HG03066 (cell line): Measurements from ENCODE around the gene TGFB1.
"Not testable (repeated sequence)": the region's sequence is repeated elsewhere in the genome, so short reads cannot be mapped to it uniquely, and the experiment has no call there.

ENCODE experiments used
- ATAC-seq: cut with Tn5 transposase; IDR thresholded peaks from one replicate; pipeline ENCODE4 v1.9.1; 2021; ENCODE audit warnings: low read depth; ENCODE audit not compliant: unreplicated experiment

The TGFB1 gene

GRCh38 chr19:41353466-41354342 is at the start of gene TGFB1:
Gene TGFB1 (minus strand): TSS chr19:41353922. CDS start chr19:41353044, 878 bp downstream.
- peak; percentile 45 for ATAC-seq

DNA sequence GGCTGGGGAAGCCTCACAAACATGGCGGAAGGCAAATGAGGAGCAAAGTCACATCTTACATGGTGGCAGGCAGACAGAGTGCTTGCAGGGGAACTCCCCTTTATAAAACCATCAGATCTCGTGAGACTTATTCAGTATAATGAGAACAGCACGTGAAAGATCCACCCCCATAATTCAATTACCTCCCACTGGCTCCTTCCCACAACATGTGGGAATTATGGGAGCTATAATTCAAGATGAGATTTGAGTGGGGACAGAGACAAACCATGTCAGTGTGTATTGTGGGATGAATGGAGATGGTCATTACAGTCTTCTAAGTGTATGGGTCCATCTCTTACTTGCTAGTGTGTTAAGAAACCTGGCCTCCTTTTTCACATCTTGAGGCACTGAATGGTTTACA is 48.3 kb upstream of the TGFB1 start:
- no peak for ATAC-seq

GRCh38 chr19:41401483-41401882 is 47.8 kb upstream of the TGFB1 start:
- no peak for ATAC-seq

DNA sequence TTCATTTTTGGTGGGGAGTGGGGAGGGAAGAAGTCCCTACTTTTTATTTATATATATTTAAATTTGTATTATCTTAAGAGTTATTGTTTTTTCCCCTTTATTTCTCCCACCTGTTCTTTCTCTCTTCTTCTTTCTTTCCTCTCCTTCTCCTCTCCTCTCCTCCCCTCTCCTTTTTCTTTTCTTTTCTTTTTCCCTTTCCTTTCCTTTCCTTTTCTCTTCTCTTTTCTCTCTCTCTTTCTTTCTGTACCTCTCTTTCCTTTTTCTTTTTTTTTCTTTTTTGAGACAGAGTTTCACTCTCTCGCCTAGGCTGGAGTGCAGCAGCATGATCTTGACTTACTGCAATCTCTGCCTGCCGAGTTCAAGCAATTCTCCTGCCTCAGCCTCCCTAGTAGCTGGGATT is 45.8 kb upstream of the TGFB1 start:
- ATAC-seq: no peak

DNA sequence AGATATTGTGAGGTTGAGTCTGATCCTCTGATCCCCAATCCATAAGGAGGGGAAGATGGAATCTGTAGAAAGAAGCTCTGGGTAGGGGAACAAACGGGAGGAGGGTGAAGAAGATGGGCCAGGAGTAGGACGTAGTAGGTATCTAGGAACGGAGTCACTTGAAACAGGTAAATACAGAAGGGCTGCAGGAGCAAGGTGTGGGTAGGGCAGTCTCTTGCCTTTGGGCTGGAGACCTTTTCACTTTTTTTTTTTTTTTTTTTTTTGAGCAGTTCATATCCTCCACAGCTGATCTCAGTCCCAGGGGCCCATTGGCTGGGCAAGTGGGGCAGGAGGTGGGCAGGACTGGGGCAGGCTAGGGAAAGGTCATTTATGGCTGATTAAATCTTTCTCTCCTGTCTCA is 45.4 kb upstream of the TGFB1 start:
- ATAC-seq: no peak

- ATAC-seq: no peak
Observed at GRCh38 chr19:41398598-41398997, 44.9 kb upstream of the TGFB1 start.

- ATAC-seq: no peak
Observed at GRCh38 chr19:41398050-41398418, 44.3 kb upstream of the TGFB1 start.

GRCh38 chr19:41397086-41398049 is 43.6 kb upstream of the TGFB1 start, which contains the start of the genes BCKDHA and EXOSC5:
Gene BCKDHA (plus strand): TSS chr19:41397818. CDS start chr19:41397828, 10 bp downstream.
Gene EXOSC5 (minus strand): TSS chr19:41397359. CDS start chr19:41397328, 31 bp downstream.
- ATAC-seq: peak; percentile 87

- ATAC-seq: no peak
Observed at GRCh38 chr19:41395355-41395754, 41.6 kb upstream of the TGFB1 start.

- no peak for ATAC-seq
Observed at GRCh38 chr19:41392775-41393174, 39.1 kb upstream of the TGFB1 start.

DNA sequence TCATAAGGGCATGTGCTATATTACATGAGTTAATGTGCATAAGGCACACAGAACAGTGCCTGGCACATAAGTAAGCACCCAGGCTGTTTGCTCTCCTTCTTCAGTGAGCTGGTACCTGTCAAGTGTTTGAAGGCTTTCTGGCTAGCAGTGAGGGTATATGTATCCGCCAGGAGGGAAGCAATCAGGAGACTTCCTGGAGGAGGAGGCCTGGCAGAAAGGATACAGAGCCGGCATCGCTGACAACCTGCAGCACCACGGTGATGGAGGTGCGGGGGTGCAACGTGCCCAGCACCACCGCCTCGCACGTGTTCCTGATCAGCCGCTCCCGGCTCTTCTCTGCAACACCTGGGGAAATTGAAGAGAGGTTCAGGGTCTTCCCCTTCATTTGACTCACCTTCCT is 37.9 kb upstream of the TGFB1 start:
- ATAC-seq: no peak

- ATAC-seq: no peak
Observed at GRCh38 chr19:41386442-41386841, 32.7 kb upstream of the TGFB1 start.

DNA sequence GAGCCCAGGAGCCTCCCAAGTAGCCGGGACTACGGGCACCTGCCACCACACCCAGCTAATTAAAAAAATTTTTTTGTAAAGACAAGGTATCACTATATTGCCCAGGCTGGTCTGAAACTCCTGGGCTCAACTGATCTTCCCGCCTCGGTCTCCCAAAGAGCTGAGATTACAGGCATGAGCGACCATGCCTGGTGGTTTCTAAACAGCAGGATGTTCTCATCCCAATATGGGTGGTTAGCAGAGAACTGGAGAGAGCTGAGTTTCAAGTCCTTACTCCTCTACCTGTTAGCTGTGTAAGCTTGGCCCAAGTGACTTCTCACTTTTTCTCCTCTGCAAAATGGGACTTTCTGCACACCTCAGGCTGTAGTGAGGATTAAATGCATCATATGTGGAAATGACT is 30.6 kb upstream of the TGFB1 start:
- ATAC-seq: no peak

DNA sequence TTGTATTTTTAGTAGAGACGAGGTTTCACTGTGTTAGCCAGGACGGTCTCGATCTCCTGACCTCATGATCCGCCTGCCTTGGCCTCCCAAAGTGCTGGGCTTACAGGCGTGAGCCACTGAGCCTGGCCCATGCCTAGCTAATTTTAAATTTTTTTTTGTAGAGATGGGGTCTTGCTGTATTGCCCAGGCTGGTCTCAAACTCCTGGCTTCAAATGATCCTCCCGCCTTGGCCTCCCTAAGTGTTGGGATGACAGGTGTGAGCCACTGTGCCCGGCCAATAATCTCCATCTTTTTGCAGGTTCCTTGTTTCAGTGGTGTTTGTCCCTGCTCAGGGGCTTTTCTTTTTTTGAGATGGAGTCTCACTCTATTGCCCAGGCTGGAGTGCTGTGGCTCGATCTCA is 27.8 kb upstream of the TGFB1 start:
- ATAC-seq: not testable (repeated sequence)

DNA sequence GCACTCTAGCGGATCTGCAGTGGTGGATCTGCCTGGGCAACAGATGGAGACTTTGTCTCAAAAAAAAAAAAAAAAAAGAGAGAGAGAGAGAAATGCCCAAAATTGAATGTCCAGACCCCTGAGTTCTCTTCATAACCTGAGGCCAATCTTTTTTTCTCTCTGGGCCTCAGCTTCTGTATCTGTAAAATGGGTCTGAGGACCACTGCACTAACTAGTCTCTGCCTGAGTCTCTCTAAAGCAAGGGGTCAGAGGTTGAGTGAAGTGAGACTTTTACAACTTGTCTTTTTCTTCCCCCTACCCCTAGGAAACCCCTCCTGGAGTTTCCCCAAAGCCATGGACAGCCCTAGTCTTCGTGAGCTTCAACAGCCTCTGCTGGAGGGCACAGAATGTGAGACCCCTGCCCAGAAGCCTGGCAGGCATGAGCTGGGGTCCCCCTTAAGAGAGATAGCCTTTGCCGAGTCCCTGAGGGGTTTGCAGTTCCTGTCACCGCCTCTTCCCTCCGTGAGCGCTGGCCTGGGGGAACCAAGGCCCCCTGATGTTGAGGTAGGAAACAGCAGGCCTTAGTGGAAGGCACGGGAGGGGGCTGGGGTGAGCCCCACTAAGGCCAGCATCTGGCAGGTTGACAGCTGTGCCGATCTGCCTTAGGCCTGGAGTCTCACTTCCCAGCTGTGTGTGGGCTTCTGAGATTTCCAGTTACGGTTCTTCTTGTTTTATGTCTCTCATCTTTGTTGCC is 24.4 kb upstream of the TGFB1 start:
- ATAC-seq: no peak

DNA sequence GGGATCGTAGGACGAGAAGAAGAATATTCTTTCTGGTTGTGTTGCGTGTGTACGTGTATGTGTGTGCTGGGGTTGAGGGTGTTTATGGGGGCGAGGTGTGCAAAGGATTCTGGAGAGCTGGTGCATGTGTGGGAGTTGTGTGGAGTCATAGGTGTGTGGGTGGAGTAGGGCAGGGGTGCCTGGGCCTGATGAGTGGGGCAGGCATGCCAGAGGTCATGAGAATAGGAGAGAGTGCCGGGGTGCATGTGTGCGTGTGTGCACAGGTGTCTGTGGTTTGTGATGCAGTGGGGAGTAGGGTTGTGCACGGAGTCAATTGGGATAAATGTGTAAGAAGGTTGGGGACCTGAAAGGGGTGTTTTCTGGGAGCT is 23.3 kb upstream of the TGFB1 start:
- ATAC-seq: no peak

GRCh38 chr19:41376241-41376997 is 22.7 kb upstream of the TGFB1 start, which contains the start of gene TMEM91:
Gene TMEM91 (plus strand): TSS chr19:41376533. CDS start chr19:41378310, 1,777 bp downstream.
- no peak for ATAC-seq

DNA sequence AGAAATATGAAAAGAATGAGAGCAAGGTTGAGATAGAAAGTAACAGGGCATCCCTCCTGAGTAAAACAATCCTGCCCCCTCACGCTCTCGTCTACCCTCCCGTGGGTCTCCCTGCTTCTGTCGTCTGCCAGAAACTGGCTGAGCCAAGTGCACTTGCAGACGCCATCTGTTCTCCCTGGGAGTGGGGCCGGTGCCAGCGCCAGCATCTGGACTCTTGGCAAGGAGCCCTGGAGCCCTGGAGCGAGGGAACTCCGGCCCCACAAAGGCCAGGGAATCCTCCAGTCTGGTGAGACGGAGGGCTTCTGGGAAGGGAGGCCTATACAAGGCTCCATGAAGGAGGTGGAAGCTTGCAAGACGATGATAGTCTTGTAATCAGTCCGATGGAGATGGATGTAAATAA is 20.3 kb upstream of the TGFB1 start:
- ATAC-seq: no peak

- ATAC-seq: no peak
Observed at GRCh38 chr19:41372501-41372900, 18.8 kb upstream of the TGFB1 start.

DNA sequence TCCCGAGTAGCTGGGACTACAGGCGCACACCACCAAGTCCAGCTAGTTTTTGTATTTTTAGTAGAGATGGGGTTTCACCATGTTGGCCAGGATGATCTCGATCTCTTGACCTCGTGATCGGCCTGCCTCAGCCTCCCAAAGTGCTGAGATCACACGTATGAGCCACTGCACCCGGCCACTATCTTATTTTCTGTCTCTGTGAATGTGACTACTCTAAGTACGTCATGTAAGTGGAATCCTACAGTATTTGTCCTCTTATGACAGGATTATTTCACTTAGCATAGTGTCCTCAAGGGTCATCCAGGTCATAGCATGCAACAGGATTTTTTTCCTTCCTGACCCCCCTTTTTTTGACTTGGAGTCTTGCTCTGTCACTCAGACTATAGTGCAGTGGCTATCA is 17.8 kb upstream of the TGFB1 start:
- ATAC-seq: no peak
